Stimulated activated CD4-positive, alpha-beta T cell treated with anti-CD3 and anti-CD28 coated beads, Interleukin-4, amount 100 ng/mL, for 1 hour (primary cell): ENCODE data around the gene LIMS1.
A peak's percentile ranks its signal among the peaks of the same experiment; 100 is the strongest.
"Not testable (repeated sequence)": the region's sequence is repeated elsewhere in the genome, so short reads cannot be mapped to it uniquely, and the experiment has no call there.

Source experiments
- DNase-seq: peaks from one replicate; pipeline ENCODE4 v3.0.0-alpha.2; 2020

Gene LIMS1

DNA sequence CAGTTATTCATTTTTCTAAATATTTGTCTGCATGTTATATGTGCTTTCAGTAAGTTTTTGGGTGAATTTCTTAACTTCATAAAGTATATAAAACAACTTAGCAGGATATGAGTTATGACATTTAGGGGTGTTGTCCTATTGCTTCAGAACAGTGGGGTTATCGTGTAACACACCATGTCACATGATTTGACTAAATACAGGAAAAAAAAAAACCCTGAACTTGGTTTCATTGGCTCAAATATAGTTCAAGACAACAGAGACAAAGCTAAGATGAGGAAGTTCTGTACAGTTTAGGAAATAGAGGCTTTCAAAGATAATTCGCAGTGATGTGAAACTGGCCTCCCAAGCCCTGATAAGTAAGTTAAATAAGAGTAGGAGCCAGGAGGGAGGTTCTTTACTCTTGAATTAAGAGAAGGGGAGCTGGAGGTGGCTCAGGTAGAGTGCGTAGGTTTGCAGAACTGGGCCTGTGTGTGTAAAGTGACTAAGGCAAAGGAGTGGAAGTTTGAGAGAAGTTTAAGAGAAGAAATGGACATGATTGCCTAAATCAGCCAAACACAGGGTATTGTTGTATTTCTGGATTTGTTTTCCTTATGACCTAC is 53.9 kb downstream of the LIMS1 start:
- no peak for DNase-seq

DNA sequence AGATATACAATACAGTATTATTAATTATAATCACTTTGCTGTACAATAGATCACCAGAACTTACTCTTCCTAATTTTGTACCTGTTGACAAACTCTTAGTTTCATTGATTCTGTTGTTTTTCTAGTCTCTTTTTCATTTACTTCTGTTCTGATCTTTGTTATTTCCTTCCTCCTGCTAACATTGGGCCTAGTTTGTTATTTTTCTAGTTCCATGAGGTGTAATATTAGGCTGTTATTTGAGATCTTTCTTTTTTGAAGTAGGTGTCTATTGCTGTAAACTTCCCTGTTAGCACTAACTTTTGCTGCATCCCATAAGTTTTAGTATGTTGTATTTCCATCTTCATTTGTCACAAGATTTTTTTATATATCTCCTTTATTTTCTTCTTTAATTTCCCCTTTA is 55.1 kb downstream of the LIMS1 start:
- no peak for DNase-seq

GRCh38 chr2:108589781-108590180 is 55.5 kb downstream of the LIMS1 start:
- DNase-seq: no peak

- DNase-seq: no peak
These were observed 56.9 kb downstream of the LIMS1 start for GRCh38 chr2:108591163-108591562.

DNA sequence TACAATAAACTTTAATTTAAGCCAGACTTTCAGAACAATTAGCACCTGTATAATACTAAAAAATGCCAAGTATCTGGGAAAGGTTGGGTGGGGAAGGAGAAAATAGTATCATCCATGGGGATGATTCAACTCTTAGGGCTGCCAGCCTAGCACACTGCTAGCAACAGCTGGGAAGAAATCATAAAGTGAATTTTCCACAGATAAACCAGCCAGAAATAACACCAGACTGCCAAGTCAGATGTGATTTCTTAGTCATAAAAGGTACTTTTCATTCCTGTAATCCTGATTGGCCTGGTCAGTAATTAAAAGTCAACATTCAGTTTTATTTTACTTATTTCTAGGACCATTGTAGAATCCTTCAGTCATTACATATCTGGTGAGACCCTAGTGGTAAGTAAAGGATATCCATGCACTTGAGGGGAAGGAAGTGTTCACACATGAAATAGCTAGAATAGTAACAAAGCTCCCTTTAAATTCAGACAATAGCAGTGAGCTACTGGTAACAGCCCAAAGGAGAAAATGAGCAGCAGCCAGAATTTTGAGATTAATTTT is 59.4 kb downstream of the LIMS1 start:
- DNase-seq: no peak

GRCh38 chr2:108594132-108594981 is 60.1 kb downstream of the LIMS1 start:
- no peak for DNase-seq

GRCh38 chr2:108594982-108595464 is 60.8 kb downstream of the LIMS1 start:
- DNase-seq: no peak

DNA sequence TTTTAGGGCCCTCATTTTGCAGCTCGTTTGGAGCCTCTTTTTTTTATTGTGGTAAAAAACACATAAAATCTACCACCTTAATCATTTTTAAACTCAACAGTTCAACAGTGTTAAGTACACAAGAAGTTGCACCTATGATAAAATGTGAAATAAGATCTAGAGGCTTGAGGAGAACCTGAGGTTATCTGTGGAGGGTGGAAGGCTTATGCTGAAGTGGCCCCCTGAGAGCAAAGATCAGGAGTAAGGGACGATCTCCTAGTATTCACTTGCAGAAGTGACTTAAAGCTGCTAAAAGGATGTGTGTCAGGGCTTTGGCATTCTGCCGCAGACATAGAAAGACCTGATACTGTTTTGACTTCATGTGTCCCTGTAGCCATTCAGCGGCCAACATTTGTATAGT is 61.5 kb downstream of the LIMS1 start:
- DNase-seq: not testable (repeated sequence)

- not testable (repeated sequence) for DNase-seq
These were observed 63.0 kb downstream of the LIMS1 start for GRCh38 chr2:108597105-108597744.

GRCh38 chr2:108601199-108601598 is 66.9 kb downstream of the LIMS1 start:
- not testable (repeated sequence) for DNase-seq

DNA sequence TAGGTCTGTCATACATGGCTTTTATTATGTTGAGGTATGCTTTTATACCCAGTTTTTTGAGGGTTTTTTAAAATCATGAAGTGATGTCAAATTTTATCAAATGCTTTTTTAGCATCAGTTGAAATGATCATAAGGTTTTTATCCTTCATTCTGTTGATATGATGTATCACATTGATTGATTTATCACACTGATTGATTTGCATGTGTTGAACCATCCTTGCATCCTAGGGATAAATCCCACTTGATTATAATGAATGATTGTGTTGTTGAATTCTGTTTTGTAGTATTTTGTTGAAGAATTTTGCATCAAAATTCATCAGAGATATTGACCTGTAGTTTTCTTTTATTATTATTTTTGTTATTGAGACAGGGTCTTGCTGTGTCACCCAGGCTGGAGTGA is 68.2 kb downstream of the LIMS1 start:
- no peak for DNase-seq

DNA sequence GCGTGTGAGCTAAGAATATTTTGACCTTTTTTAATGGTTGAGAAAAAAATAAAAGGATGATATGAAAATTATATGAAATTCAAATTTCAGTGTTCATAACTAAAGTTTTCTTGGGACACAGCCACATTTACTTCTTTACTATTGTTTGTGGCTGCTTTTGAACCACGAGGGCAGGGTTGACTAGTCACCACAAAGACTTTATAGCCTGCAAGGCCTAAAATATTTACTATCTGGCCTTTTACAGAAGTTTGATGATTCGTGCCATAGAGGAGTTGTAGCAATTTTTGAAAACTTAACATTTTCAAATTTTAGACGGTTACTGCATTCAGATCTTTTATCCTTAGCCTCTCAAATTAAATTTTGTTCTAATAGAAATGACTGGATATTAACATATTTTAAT is 69.9 kb downstream of the LIMS1 start:
- no peak for DNase-seq

GRCh38 chr2:108605947-108606346 is 71.7 kb downstream of the LIMS1 start:
- no peak for DNase-seq

GRCh38 chr2:108607706-108608301 is 73.5 kb downstream of the LIMS1 start:
- peak; percentile 51 for DNase-seq

DNA sequence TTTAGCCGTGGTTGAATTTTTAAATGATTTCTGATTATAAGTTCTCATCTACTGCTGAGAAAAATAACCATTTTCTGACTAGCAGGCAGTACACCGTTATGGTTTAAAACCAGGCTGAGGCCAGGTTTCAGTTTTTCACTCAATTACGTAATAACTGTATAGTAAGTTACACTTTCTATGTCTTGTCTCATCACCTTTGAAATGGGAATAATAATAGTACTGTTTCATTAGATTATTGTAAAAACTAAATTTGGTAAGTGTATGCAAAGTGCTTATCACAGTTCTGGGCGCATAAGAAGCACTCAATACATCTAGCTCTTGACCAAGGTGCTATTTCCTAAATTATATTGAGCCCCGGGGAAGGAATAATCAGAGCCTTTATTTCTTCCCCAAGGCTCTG is 76.8 kb downstream of the LIMS1 start:
- no peak for DNase-seq

DNA sequence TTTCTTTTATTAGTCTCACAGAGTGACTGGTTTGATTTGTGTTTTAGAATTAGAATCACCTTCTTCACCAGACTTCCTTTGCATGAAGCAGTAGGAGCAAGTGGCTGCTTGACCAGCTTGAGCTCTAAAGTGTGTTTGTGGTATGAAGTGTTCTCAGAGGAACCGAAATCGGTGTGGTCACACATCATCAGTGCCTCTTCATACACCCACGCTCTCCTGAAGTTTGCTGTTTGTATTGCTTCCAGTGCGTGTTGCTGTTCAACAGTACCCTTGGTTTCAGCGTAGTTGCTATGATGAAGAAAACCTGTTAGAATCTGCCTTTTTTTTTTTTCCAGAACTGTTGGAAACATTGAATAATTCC is 77.9 kb downstream of the LIMS1 start:
- DNase-seq: no peak

- peak; percentile 47 for DNase-seq
These were observed 78.4 kb downstream of the LIMS1 start for GRCh38 chr2:108612514-108613183.

GRCh38 chr2:108613261-108614042 is 79.2 kb downstream of the LIMS1 start:
- no peak for DNase-seq

- no peak for DNase-seq
These were observed 79.8 kb downstream of the LIMS1 start for GRCh38 chr2:108614043-108614545.

GRCh38 chr2:108614659-108615058 is 80.4 kb downstream of the LIMS1 start:
- no peak for DNase-seq

DNA sequence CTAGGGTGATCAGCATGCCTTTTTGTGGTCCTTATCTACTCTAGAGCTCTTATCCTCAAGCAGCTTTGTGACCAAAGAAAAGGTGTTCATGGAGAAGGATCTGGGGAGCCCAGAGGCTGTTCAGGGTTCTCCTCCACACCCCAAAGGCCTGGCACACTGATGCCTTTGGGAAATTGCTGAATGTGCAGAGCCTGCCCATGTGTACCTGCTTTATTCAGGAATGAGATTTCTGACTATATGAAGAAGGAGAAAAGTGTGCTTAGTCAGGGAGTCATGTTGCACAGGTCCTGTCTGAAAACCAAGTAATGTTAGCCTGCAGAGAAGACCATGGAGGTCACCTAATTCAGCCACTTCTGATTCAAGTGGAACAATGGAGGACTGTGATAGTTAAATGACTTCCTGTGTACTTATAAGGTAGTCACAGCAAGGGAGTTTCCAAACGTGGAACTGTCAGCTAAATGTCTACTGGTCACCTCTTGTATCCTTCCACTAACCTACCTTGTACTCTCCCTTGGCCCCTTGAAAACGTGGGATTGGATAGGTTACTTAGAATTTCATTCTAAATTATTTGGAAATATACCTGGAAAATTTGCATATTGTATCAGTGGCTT is 81.3 kb downstream of the LIMS1 start:
- DNase-seq: no peak
